WI38 (cell line): ENCODE results near the gene SLC24A3.

Source experiments
- H3K4me3 ChIP-seq: 2 replicates; pipeline ENCODE4 v1.5.1; 2011; ENCODE audit warnings: low read depth, mild to moderate bottlenecking, control low read depth, low read length
- TF ChIP-seq, protein P1 (sequence below): IDR thresholded peaks from 2 replicates; pipeline ENCODE4 v1.5.1; 2012; ENCODE audit warnings: low read depth, mild to moderate bottlenecking, control low read depth, low read length

The SLC24A3 gene

GRCh38 chr20:19212469-19212815, at the start of gene SLC24A3:
SLC24A3 (plus strand) TSS chr20:19212642.
- no peak within 1 kb of the TSS for H3K4me3 ChIP-seq
- TF ChIP-seq, protein P1, sequence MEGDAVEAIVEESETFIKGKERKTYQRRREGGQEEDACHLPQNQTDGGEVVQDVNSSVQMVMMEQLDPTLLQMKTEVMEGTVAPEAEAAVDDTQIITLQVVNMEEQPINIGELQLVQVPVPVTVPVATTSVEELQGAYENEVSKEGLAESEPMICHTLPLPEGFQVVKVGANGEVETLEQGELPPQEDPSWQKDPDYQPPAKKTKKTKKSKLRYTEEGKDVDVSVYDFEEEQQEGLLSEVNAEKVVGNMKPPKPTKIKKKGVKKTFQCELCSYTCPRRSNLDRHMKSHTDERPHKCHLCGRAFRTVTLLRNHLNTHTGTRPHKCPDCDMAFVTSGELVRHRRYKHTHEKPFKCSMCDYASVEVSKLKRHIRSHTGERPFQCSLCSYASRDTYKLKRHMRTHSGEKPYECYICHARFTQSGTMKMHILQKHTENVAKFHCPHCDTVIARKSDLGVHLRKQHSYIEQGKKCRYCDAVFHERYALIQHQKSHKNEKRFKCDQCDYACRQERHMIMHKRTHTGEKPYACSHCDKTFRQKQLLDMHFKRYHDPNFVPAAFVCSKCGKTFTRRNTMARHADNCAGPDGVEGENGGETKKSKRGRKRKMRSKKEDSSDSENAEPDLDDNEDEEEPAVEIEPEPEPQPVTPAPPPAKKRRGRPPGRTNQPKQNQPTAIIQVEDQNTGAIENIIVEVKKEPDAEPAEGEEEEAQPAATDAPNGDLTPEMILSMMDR = no peak

DNA sequence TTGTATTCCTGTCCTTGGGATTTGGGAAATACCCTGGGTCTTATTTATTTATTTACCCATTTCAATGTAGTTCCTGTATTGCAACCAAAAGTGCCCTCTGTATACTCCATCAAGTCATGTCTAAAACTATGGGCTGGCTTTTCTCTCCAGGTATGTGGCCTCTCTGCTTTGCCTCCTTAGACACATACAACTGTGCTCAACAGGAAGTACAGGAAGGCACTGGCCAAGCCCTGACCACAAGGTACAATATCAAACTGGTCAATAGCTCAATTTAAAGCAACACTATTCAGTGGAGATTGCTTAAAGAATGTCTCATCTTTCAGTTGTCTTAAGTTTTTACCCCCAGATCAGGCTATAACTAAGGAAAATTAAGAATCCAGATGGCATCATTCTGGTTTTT, 42.3 kb upstream of the SLC24A3 start:
- TF ChIP-seq, protein P1 = no peak
- no peak overlapping the region for H3K4me3 ChIP-seq

GRCh38 chr20:19172637-19173036, 39.8 kb upstream of the SLC24A3 start:
- no peak overlapping the region for H3K4me3 ChIP-seq
- TF ChIP-seq, protein P1 = no peak

GRCh38 chr20:19176470-19177052, 35.9 kb upstream of the SLC24A3 start:
- TF ChIP-seq, protein P1 = no peak
- no peak overlapping the region for H3K4me3 ChIP-seq

DNA sequence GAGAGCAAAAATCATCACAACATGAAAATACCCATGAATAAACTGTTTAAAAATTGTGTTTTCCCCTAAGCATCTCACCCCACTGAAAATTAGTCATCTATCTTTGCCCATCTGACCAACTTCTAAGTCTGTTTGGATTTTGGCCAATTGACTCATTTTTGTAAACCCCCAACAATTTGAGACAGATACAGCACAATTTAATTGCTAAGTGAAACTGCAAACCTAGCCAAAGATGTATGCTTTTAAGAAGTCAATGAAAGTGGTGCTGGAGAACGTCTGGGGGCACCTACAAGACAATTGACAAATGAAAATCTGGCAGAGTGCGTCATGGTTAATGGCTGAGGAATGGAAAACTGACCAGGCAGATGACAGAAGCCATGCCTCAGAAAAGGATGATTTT, 30.9 kb upstream of the SLC24A3 start:
- TF ChIP-seq, protein P1 = no peak
- no peak overlapping the region for H3K4me3 ChIP-seq

DNA sequence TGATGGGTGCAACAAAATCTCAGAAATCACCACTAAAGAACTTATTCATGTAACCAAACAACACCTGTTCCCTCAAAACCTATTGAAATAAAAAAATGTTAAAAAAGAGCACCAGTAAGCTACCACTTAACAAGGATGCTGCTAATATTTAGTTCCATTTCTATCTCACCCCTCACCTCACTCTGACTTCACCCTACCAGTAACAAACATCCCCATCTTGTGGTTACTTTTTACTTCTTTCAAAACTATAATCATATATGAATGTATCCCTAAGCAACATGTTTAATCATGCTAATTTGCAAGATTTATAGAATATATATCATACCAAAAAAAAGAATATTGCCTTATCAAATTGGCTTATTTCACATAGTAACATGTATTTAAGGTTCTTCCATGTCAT, 27.4 kb upstream of the SLC24A3 start:
- H3K4me3 ChIP-seq = no peak overlapping the region
- TF ChIP-seq, protein P1 = no peak

DNA sequence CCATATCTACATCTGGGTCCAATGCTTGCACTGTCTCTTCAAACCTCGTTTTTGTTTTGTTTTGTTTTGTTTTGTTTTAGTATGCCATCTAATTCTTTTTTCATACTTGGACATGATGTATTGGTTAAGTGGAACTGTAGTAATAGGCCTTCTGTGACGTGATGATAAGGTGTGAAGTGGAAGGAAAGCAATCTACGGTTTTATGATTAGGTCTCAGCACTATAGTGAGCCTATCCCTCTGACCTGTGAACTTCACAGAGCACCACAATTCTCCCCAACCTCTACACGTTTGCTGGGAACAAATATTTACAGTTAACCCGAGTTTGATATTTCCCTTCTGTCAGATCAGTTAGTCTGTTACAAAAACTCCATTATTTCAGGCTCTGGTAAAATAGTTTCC, 19.1 kb upstream of the SLC24A3 start:
- TF ChIP-seq, protein P1 = no peak
- no peak overlapping the region for H3K4me3 ChIP-seq
